Measurements from ENCODE around the gene NCKAP5.

NCKAP5 gene

GRCh38 chr2:132646540-132647108 lies 921.6 kb downstream of the NCKAP5 start:
- FAIRE-seq: no peak

GRCh38 chr2:132645722-132646539 lies 922.3 kb downstream of the NCKAP5 start:
- FAIRE-seq (peak; percentile 5), DNase-seq (ENCODE audit: extremely low spot score, insufficient read length, low read depth) (no peak)

More at GRCh38 chr2:132646540-132647108, 921.6 kb downstream of the NCKAP5 start:
- DNase-seq (ENCODE audit: extremely low spot score, insufficient read length, low read depth): no peak

GRCh38 chr2:132645176-132645575 lies 923.1 kb downstream of the NCKAP5 start:
- no peak for DNase-seq (ENCODE audit: extremely low spot score, insufficient read length, low read depth)
- no peak for FAIRE-seq

- DNase-seq (ENCODE audit: extremely low spot score, insufficient read length, low read depth) (no peak), FAIRE-seq (no peak)
Observed at GRCh38 chr2:132642415-132642814, 925.8 kb downstream of the NCKAP5 start.

- DNase-seq (ENCODE audit: extremely low spot score, insufficient read length, low read depth): no peak
- no peak for FAIRE-seq
Observed at GRCh38 chr2:132641819-132642218, 926.4 kb downstream of the NCKAP5 start.

- no peak for FAIRE-seq
Observed at GRCh38 chr2:132640116-132640515, 928.1 kb downstream of the NCKAP5 start.

GRCh38 chr2:132638313-132639040 lies 929.8 kb downstream of the NCKAP5 start:
- FAIRE-seq: no peak

More at GRCh38 chr2:132640116-132640515, 928.1 kb downstream of the NCKAP5 start:
- DNase-seq (ENCODE audit: extremely low spot score, insufficient read length, low read depth): no peak

GRCh38 chr2:132636346-132636745 lies 931.9 kb downstream of the NCKAP5 start:
- no peak for DNase-seq (ENCODE audit: extremely low spot score, insufficient read length, low read depth)
- FAIRE-seq: no peak

More at GRCh38 chr2:132638313-132639040, 929.8 kb downstream of the NCKAP5 start:
- no peak for DNase-seq (ENCODE audit: extremely low spot score, insufficient read length, low read depth)

- no peak for FAIRE-seq
- DNase-seq (ENCODE audit: extremely low spot score, insufficient read length, low read depth): no peak
Observed at GRCh38 chr2:132633635-132634034, 934.6 kb downstream of the NCKAP5 start.

- FAIRE-seq (no peak), DNase-seq (ENCODE audit: extremely low spot score, insufficient read length, low read depth) (no peak)
Observed at GRCh38 chr2:132632000-132632649, 936.1 kb downstream of the NCKAP5 start.

GRCh38 chr2:132627536-132627935 lies 940.7 kb downstream of the NCKAP5 start:
- no peak for FAIRE-seq

GRCh38 chr2:132623096-132623839 lies 945.0 kb downstream of the NCKAP5 start:
- FAIRE-seq (no peak), DNase-seq (ENCODE audit: extremely low spot score, insufficient read length, low read depth) (no peak)

More at GRCh38 chr2:132627536-132627935, 940.7 kb downstream of the NCKAP5 start:
- DNase-seq (ENCODE audit: extremely low spot score, insufficient read length, low read depth): no peak
